C4-2B (cell line): Measurements from ENCODE around the gene GPHA2.

ENCODE experiments used
- CTCF ChIP-seq: fragments of 450-650 bp; conservative IDR thresholded peaks from 2 replicates; pipeline ENCODE4 v1.5.1; 2017; ENCODE audit warnings: mild to moderate bottlenecking
- ZFX ChIP-seq: fragments of 450-650 bp; IDR thresholded peaks from 2 replicates; pipeline ENCODE4 v1.6.1; 2017

- no peak for TF ChIP-seq CTCF
- TF ChIP-seq ZFX: no peak
Measured at GRCh38 chr11:64885367-64886286, 50.1 kb downstream of the GPHA2 start.
